NCI-H345 treated with DMSO at 0.1 percent for 48 hours (cell line): ENCODE results near the gene MESD.

Experiments used
- DNase-seq: peaks from one replicate; lab custom pipeline; 2025; ENCODE audit not compliant: unreplicated experiment; lab: John Stamatoyannopoulos, UW

MESD gene

DNA sequence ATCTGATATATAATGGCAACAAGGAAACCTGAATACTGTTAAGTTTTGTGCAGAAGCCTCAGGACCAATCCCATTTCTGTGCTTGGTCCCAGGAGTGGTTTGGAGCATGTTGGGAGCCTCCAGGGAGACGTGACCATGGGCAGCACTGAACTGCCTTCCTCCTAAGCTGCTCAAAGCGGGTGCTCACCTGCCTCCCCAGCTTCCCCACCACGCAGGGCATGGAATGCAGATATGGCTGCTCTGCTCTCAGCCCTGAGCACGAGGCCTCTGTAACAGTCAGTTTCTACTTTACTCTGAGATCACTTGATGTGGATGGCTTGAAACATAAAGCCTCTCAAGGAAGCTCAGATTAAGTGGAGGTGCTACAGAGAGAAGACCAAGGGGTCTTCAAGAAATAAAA is 49.3 kb downstream of the MESD start:
- no peak for DNase-seq

DNA sequence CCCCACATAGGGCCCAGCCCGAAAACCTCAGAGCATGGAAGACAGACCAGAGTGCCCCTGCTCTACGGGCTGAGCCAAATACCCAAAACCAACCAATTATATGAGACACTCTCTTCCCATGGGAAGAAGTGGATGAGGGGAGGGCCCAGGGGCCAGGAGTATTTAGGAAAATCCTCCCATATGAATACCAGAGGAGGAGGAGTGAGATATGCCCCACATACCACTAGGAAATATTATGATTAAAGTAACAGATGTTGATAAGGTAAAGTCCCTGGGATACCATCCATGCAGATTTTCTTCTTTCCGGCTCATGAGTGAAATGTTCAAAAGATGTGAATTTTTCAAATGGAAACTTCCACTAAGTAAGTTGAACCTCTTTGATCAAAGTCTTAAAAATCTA is 50.4 kb downstream of the MESD start:
- DNase-seq, result no peak

DNA sequence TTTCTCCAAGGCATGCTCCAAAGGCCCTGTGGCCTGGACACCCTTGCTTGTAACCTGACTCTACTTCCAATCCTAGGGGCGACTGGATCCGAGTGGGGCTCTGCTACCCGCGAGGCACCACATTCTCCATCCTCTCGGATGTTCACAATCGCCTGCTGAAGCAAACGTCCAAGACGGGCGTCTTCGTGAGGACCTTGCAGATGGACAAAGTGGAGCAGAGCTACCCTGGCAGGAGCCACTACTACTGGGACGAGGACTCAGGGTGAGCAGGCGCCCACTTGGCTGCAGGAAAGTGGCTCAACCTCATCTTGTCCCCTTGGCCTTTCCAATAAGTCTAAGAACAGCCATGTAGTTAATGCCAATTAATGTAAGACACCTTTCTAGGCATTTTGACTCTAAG is 51.9 kb downstream of the MESD start:
- DNase-seq, result no peak

DNA sequence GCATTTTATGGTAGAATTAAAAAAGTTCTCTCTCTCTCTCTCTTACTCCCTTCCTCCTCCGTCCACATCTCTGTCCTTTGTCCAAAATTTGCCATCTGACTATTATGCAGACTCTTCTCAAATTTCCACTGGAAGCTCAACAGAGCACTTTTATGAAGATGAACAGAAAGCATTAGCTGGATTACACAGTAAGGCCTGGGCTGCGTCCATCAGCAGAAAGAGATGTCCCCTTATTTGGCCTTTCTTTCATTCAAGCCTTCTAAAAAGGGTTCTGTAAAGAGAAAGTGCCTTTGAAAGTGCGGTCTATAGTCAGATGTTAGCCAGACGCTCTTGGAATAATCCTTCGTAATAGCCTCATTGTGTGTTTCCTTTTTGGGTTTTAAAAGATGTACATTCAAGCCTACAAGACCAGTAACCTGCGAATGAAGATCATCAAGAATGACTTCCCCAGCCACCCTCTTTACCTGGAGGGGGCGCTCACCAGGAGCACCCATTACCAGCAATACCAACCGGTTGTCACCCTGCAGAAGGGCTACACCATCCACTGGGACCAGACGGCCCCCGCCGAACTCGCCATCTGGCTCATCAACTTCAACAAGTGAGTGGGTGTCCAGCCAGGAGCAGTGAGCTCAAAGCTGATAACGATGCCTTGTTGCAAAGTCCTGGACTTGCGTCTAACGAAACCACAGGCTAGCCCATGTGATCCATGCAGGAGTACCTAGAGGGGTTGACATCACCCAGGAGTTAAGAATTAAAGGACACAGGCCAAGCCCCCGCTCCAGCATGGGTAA is 53.1 kb downstream of the MESD start:
- no peak for DNase-seq

DNA sequence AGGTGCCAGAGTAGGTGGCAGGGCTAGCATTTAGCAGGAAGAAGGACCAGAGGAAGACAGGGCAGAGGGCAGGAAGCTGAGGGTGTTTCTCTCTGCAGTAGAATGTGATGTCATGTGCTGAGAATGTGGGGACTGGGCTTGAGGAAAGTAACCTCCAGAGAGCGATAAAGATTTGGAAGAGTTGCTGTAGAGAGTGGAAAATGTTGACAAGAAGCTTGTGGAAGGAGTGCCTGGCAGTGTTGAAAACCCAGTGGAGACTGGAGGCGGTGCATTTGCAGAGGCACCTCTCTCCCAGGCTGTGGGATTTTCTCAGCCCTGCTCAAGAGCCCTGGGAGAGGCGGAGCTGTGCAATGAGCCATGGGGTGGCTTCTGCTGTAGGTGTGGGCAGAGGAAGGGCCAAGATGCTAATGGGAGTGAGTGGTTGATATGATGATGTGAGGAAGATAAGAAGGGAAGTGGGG is 54.8 kb downstream of the MESD start:
- DNase-seq, result no peak

DNA sequence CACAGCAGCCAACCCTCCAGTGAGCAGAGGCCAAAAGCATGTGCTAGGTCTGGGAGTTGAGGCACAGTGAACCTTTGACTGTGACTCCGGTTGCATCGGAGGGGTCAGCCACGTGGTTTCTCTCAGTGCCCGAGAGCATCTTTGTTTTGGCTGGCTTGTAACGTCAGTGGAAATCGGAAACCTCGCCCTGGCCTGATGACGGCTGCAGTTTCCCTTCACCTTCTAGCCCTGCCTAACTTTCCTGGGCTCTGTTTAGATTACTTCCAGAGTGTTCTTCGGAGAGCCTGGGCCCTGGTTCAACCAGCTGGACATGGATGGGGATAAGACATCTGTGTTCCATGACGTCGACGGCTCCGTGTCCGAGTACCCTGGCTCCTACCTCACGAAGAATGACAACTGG is 56.6 kb downstream of the MESD start:
- no peak for DNase-seq

DNA sequence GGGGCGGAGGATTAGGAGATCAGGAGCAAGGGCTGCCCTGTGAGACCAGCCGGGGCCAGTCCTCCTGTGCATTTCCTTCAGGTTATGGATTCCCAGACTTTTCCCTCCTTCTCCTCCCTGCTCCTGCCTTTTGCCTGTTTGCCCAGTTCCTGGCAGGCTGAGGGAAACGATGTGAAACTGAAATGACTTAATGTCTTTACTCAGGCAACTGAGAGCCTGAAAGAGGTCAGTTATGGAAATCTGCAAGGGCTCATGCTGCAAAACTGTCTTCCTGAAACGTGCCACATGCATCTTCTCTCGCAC is 57.2 kb downstream of the MESD start:
- no peak for DNase-seq

DNA sequence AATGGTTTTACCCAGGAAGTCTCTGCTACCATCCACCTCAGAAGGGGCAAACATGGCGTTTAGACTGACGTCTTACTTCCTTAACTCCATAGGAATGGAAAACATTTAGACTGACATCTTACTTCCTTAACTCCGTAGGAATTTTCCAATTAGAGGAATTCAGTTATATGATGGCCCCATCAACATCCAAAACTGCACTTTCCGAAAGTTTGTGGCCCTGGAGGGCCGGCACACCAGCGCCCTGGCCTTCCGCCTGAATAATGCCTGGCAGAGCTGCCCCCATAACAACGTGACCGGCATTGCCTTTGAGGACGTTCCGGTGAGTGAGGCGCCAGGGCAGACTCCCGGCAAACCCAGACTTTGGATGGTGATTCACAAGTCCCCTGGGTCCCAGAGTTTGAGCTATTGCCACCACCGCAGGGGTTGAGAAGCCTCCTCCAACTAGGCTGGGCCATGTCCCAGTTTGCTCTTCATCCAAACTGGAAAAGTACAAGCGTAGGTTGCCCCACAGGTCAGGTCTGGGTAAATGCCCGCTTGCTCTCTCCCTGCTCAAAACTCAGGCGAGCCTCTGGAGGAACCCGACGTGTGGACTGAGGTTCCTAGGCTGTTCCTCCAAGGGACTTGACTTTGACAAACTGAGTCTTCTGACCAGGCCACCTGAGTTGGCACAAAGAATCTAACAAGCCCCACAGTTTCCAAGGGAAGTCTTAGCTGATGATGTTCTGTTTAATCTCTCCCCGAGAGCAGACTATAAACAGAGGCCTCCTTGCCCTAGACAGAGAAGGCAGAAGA is 57.7 kb downstream of the MESD start:
- no peak for DNase-seq

DNA sequence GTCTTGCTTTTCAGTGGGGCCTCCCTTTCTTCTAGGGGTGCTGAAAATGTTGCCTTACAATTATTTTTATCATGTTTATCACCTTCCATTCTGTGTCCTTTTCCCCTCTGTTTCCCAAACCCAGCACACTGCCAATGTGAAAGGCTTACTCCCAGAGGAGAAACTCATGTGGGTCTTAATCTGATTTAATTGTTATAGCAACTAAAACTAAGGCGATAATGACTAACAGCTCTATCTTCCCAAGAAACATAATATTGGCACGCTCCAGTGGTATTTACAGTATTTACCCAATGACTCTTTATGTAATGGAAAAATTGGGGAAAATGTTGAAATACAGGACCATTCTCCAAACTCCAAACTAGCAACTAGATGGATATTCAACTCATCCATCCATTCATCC is 58.4 kb downstream of the MESD start:
- DNase-seq, result no peak

DNA sequence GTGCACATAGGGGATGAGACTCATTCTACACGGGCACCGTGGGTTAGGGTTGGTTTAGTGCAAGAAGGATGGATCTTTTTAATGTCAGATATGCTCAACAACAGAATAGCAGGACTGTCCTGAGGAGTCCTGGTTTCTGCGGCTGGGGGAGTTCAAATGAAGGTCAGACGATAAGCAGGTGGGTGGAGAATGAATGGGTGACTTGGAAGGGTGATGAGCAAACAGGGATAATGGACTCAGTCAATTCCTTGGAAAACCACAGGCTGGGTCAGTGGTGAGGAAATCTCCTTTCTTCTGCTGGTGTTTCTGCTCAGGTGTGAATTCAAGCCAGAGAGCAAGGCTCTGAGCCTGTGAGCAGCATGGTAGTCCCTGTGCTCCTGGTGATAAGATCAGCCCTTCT is 59.9 kb downstream of the MESD start:
- no peak for DNase-seq

DNA sequence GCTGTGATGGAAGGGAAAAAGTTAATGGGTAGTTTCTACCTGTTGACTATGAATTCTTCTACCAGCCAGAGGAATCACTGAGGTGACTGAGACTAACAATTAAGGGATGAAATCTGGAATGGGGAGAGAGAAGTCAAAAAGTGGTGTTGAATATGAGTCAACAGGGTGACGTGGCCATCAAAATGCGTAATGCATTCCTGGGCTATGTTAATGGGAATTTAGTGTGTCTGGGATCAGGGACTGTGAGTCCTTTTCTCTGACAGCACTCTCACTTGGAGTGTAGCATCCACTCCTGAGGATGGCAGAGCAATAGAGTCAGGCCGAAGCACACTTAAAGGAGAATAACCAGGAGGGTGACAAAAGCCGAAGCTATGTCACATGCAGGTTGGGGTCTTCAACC is 60.4 kb downstream of the MESD start:
- DNase-seq, result no peak

DNA sequence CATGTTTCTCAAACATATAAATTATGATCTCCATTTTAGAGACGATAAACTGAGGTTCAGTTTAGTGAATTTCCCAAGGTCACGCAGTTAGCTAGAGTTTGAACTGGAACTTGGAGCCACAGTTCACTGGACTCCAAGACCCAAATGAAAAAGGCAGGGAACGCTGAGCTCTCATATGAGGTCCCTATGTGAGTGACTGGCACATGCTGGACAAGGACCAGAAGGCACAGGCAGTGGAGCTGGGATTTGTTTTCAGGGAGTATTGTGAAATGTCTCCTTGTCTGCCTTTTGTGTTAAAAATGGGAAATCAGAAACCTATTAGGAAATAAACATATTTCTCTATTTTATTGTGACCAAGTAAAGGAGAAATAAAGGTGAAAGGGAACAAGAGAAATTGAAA is 63.5 kb downstream of the MESD start:
- DNase-seq, result no peak

DNA sequence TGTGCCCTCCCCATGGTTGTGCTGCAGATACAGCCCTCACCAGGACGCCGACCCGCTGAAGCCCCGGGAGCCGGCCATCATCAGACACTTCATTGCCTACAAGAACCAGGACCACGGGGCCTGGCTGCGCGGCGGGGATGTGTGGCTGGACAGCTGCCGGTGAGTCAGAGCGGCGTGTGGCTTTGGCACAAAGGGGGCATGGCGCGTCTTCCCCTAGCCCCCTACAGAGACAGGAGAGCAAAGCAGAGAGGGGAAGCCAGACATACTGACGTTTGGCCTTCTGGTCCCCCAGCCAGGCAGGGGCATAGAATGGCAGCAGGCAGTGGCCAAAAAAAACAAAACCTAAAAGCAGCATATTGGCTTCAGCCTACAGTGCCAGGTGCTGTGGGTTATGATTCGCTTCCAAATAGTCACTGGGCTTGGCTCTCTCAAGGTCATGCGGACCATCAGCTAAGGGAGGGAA is 64.0 kb downstream of the MESD start:
- no peak for DNase-seq

DNA sequence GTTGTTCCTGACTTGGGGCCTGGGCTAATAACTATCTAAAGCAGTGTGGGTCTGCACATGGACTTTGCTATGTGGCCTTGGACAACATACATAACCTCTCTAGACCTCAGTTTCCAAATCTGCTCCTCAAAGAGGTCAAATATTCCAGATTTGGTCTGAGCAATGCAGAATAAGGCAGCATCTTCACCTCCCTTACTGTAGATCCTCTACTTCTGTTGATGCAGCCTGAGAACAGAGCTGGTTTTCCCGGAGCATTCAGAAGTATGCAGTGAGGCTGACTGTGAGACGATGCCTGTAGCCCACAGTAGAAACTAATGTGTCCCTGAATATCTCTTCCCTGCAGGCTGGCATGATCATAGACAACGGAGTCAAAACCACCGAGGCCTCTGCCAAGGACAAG is 65.3 kb downstream of the MESD start:
- no peak for DNase-seq

DNA sequence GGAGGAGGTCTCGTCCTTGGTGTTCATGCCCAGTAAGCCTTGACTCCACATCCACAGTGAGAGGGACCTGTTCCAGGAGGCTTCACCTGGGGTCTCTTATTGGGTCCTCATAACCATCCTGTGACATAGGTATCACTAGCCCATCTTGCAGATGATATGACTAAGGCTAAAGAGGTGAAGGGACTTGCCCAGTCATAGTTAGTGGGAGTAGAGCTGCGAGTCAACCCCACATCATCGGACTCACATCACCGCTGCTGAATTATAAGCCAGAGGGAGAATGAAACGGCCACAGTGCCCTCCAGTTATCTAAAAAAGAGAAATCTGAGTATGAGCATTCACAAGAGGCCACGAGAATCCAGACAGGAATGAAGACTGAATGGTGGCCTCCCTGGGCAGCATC is 66.0 kb downstream of the MESD start:
- DNase-seq, result no peak

DNA sequence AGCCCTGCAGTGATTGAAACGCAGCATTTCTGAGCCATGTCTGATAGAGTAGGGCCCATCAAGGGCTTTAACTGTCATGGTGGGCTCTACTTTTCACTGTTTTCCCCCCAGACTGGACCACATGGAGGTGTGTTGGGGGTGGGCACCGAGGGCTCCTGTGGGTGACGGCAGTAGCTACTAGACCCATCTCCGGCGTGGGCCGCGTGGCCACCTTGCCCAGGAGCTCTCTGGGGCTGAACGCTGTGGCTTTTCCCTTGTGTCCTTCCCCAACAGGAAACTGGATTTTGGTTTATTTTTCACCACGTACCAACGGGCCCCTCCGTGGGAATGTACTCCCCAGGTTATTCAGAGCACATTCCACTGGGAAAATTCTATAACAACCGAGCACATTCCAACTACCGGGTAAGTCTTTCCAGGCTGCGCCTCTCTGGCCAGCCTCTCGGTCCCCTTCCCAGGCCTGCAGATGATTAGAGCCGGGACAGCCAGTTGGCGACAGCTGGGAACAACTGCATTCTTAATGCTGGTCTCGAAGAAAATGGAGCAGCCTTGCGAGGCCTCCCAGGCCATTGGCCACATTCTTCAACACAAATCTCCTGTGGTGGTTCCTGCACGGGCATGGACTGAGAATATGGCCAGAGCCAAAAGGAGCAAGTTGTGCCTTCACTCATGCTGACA is 67.7 kb downstream of the MESD start:
- DNase-seq, result no peak

DNA sequence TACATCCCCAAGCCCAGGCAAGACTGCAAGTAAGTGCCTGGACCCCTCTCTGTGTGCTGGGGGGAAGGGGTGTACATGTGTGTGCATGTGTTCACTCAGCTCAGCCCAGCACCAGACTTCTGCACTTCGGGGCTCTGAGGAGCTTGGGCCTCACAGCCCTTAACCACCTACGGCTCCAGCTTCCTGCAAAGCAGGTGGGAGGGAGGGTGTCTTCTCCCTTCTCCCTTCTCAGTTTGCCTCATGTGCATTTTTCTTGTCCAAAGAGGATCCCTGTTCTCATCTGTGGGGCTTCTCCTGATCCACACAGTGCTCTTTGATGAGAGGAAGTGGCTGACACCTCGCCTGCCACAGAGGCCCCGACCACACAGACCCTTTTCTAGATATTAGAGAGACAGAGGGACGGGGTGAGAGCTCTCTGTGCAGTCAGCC is 69.3 kb downstream of the MESD start:
- no peak for DNase-seq

DNA sequence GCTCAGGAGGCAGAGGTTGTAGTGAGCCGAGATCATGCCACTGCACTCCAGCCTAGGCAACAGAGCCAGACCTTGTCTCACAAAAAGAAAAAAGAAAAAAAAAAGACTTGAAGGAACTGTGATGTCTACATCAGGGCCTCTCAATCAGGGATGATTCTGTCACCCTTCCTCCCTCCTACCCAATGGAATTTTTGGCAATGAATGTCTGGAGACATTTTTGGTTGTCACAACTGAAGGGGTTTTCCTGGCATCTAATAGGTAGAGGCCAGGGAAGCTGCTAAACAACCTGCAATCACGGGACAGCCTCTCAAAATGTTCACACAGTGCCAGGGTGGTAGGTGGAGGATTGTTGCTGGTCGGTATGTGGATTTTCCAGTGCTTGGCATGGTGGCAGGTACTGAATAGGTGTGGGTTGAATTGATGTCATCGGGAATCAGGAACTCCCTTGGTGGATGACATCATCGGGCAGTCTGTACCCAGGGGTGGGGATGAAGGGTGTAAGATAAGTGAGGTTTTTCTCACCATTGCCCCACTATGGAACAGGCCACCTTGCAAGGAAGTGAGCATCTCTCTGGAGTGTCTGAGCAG is 71.3 kb downstream of the MESD start:
- no peak for DNase-seq

DNA sequence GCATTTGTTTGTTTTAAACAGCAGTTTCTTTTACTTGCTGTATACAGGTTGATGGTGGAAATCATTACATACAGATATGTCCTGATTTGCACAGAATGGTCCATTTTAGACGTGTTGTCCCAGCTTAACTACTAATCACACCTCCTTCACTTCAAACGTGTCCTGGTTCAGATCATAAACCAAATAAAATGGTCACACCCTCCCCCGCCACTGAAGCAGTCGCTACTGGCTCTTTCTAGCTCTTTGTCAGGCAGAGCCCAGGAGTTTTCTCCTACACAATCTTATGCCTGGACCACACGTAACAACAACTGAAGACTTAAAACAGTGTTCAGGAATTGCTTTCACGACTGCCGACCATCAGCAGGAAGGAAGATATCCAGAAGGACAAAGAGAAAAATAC is 73.6 kb downstream of the MESD start:
- no peak for DNase-seq

DNA sequence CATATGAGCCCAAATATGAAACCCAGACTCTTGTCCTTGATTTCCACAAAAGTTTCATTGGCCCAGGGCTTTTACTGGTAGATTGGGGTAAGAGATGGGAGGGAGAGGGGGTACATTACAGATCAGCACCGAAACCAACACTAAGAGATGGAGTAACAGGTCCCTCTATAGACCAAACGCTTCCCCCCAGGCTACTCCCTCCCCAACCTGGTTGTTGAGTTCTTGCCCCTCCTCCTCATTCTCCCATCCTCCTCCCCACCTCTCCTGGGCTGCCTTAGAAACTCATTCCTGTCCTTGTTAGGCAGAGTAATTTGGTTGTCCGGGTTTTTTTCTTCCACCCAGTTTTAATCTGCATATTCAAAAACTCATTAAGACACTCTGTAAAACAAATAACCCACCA is 74.1 kb downstream of the MESD start:
- no peak for DNase-seq

DNA sequence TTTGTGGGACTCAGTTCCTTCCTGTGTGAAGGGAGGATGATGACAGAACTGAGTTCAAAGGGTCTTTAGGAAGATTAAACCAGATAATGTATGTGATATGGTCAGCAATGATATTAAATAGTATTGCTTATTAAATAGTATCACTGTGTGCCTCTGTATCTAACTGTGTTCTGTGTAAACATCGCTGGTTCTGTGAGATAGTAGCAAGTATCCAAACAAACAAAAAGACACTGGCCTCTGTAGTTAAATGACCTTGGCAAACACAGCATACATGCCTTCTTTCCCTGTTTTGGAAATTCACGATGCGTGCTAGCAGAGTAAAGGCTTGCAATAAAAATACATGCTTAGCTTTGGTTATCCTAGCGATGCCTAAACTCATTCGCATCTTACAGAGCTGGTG is 76.1 kb downstream of the MESD start:
- DNase-seq, result no peak

DNA sequence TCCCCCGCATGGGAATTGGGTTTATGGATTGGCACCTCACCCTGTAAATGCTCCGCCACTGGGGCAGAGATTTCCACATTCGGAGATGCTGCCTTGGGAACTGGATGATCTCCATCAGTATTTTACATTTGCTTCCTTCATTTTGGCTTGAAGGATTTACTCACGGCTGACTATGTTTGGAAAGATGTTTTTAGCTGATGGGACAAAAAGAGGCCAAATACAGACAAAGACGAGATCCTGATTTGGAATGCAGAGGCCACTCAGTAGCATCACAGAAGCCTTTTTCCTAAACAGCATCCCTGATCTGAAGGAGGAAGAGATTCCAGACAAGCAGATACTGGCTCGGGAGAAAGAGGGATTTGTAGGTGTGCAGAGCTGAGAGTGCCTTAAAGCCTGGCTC is 76.9 kb downstream of the MESD start:
- DNase-seq, result no peak
